ENCODE results near the gene DYNLT4.

GRCh38 chr1:44808063-44808937 lies 1.1 kb upstream of the DYNLT4 start, which contains the start of gene BTBD19:
- no peak for TF ChIP-seq CTCF (conservative IDR thresholded peaks at IDR 0.05)
- TF ChIP-seq EZH2 (IDR thresholded peaks at IDR 0.05; ENCODE audit: low read depth): no peak

All from PC-9 (cell line).